ENCODE measurements around the gene MRC2.

- no peak for TF ChIP-seq EZH2 (IDR thresholded peaks at IDR 0.05; ENCODE audit: insufficient read depth, poor library complexity, severe bottlenecking)
- no peak for TF ChIP-seq EZH2phosphoT487 (IDR thresholded peaks at IDR 0.05; ENCODE audit: insufficient read depth, low read depth)
Measured at GRCh38 chr17:62663304-62663703, 35.8 kb downstream of the MRC2 start.

All from GM23248 (cell line).